Keratinocyte (primary cell): Measurements from ENCODE around the gene EPHB1. TPM values are rescaled to one million over a fixed set of nuclear protein-coding genes. Genes with fewer than 3 reads are reported as not detected.

Source experiments
- DNase-seq: peaks from one replicate; pipeline ENCODE4 v3.0.0-alpha.2; 2011; ENCODE audit warnings: low read depth, missing footprints, low spot score
- FAIRE-seq: peaks from 2 replicates; lab custom pipeline; 2011; peaks lifted over from hg19 to GRCh38; lab: Jason Lieb, UNC
- H2AFZ ChIP-seq: 2 replicates; pipeline ENCODE4 v1.6.0; 2012; ENCODE audit warnings: low read length, control low read depth, inconsistent platforms; ENCODE audit not compliant: control insufficient read depth
- H3K27ac ChIP-seq: 2 replicates; pipeline ENCODE4 v1.5.1; 2011; ENCODE audit warnings: low read length; ENCODE audit not compliant: control insufficient read depth, insufficient read depth
- H3K27me3 ChIP-seq: 3 replicates; pipeline ENCODE4 v1.6.0; 2011; ENCODE audit warnings: low read length; ENCODE audit not compliant: control insufficient read depth, insufficient read depth; ENCODE audit errors: extremely low read depth
- H3K36me3 ChIP-seq, 2 experiments: 2 replicates in 1 of 2; 3 replicates in 1 of 2; pipeline ENCODE4 v1.5.1; 2011; ENCODE audit warnings: low read length in 2 of 2, mild to moderate bottlenecking in 1 of 2; ENCODE audit not compliant: control insufficient read depth in 2 of 2, insufficient read depth in 2 of 2; ENCODE audit errors: extremely low read depth in 1 of 2
- H3K4me1 ChIP-seq: 3 replicates; pipeline ENCODE4 v1.5.1; 2011; ENCODE audit warnings: low read length; ENCODE audit not compliant: control insufficient read depth, insufficient read depth; ENCODE audit errors: extremely low read depth
- H3K4me2 ChIP-seq: 3 replicates; pipeline ENCODE4 v1.6.0; 2011; ENCODE audit warnings: low read depth, low read length; ENCODE audit not compliant: control insufficient read depth, insufficient read depth; ENCODE audit errors: extremely low read depth
- H3K4me3 ChIP-seq, 3 experiments: fragments of 200-600 bp in 1 of 3; sonication (generic) in 1 of 3; 2 replicates in 2 of 3; 3 replicates in 1 of 3; pipeline ENCODE4 v1.5.1; 2011 to 2016; ENCODE audit warnings: low read length in 3 of 3, mild to moderate bottlenecking in 3 of 3, control low read depth in 2 of 3, inconsistent platforms in 1 of 3, low read depth in 1 of 3, mixed read lengths in 1 of 3, mixed run types in 1 of 3, moderate library complexity in 1 of 3; ENCODE audit not compliant: control insufficient read depth in 2 of 3, insufficient read depth in 2 of 3; ENCODE audit errors: extremely low read depth in 1 of 3
- H3K79me2 ChIP-seq: 2 replicates; pipeline ENCODE4 v1.6.0; 2012; ENCODE audit warnings: low read length; ENCODE audit not compliant: control insufficient read depth, insufficient read depth
- H3K9ac ChIP-seq: 3 replicates; pipeline ENCODE4 v1.6.0; 2011; ENCODE audit warnings: low read length; ENCODE audit not compliant: control insufficient read depth, insufficient read depth; ENCODE audit errors: extremely low read depth
- H3K9me1 ChIP-seq: 3 replicates; pipeline ENCODE4 v1.6.0; 2011; ENCODE audit warnings: low read length; ENCODE audit not compliant: control insufficient read depth, insufficient read depth; ENCODE audit errors: extremely low read depth
- H3K9me3 ChIP-seq: 2 replicates; pipeline ENCODE4 v1.5.1; 2012; ENCODE audit warnings: low read depth, low read length; ENCODE audit not compliant: control insufficient read depth
- H4K20me1 ChIP-seq: 3 replicates; pipeline ENCODE4 v1.6.0; 2011; ENCODE audit warnings: low read length; ENCODE audit not compliant: control insufficient read depth, insufficient read depth; ENCODE audit errors: extremely low read depth
- CTCF ChIP-seq, 3 experiments: IDR thresholded peaks in 1 of 3; conservative IDR thresholded peaks in 1 of 3; optimal IDR thresholded peaks in 1 of 3; 2 replicates in 2 of 3; 3 replicates in 1 of 3; pipeline versions ENCODE3 to v1.5.1; 2011; ENCODE audit warnings: low read length in 3 of 3, mild to moderate bottlenecking in 3 of 3, moderate library complexity in 2 of 3, control low read depth in 1 of 3, inconsistent platforms in 1 of 3; ENCODE audit not compliant: insufficient read depth in 2 of 3; ENCODE audit errors: extremely low read depth in 1 of 3
- EZH2 ChIP-seq: IDR thresholded peaks from one replicate; pipeline ENCODE4 v1.6.1; 2012; ENCODE audit warnings: inconsistent platforms, mild to moderate bottlenecking, low read length, moderate library complexity
- dilution Hi-C: fragments of 300-500 bp; cut with MboI; formaldehyde crosslinking; loops from one replicate; pipeline ENCODE4 v1.7.0; 2020; ENCODE audit warnings: low sequenced_read_pairs; ENCODE audit not compliant: extremely low pct_ligation_motif_present
- polyA plus RNA-seq, 5 experiments: library from polyadenylated mRNA; depleted of rRNA in 3 of 5; stranded (reverse) in 3 of 5; stranded (forward) in 1 of 5; unstranded in 1 of 5; fragments of >200 nt; gene quantifications; 1 replicate in 1 of 5; 2 replicates in 3 of 5; 3 replicates in 1 of 5; pipeline versions ENCODE4 v1.2.1 to v1.2.3, GENCODE V29; 2011 to 2012; ENCODE audit warnings: missing spikeins in 2 of 5, low read depth in 1 of 5, low replicate concordance in 1 of 5

The EPHB1 gene
- polyA plus RNA-seq, 1 donor (not counting 4 experiments of a cell fraction or from before 2014, with no cell fraction given), result 0.01 TPM

- no peak overlapping the region for H3K4me3 ChIP-seq
- H3K9me1 ChIP-seq, result no peaks in the 10 kb centered on the region
- H3K36me3 ChIP-seq, result no peaks in the 10 kb centered on the region
- no peaks in the 10 kb centered on the region for H3K9me3 ChIP-seq
- DNase-seq (no peak), FAIRE-seq (no peak)
- no peaks in the 10 kb centered on the region for H3K4me1 ChIP-seq
- no peaks in the 10 kb centered on the region for H4K20me1 ChIP-seq
- H3K79me2 ChIP-seq, result no peaks in the 10 kb centered on the region
- no peak overlapping the region for H3K4me2 ChIP-seq
- no peak overlapping the region for H3K27ac ChIP-seq
- H3K27me3 ChIP-seq, result no peaks in the 10 kb centered on the region
- TF ChIP-seq EZH2 (no peak), CTCF (optimal IDR thresholded peaks at IDR 0.05 in 1 of 3, IDR thresholded peaks at IDR 0.05 in 1 of 3, conservative IDR thresholded peaks at IDR 0.05 in 1 of 3; ENCODE audit: extremely low read depth in 1 of 3, insufficient read depth in 2 of 3, low read length in 3 of 3) (no peak)
- H2AFZ ChIP-seq, result no peak overlapping the region
- dilution Hi-C loops, result no loop called here
- no peak overlapping the region for H3K9ac ChIP-seq
Measured at GRCh38 chr3:135075157-135075556, 280.1 kb downstream of the EPHB1 start.

GRCh38 chr3:135076341-135076740 lies 281.3 kb downstream of the EPHB1 start:
- H3K79me2 ChIP-seq, result no peaks in the 10 kb centered on the region
- H3K9me3 ChIP-seq, result no peaks in the 10 kb centered on the region
- H3K4me3 ChIP-seq, result no peak overlapping the region
- no peaks in the 10 kb centered on the region for H3K9me1 ChIP-seq
- no peaks in the 10 kb centered on the region for H3K27me3 ChIP-seq
- H3K4me2 ChIP-seq, result no peak overlapping the region
- TF ChIP-seq EZH2 (no peak), CTCF (optimal IDR thresholded peaks at IDR 0.05 in 1 of 3, IDR thresholded peaks at IDR 0.05 in 1 of 3, conservative IDR thresholded peaks at IDR 0.05 in 1 of 3; ENCODE audit: extremely low read depth in 1 of 3, insufficient read depth in 2 of 3, low read length in 3 of 3) (no peak)
- dilution Hi-C loops, result no loop called here
- DNase-seq, result no peak
- H4K20me1 ChIP-seq, result no peaks in the 10 kb centered on the region
- H3K9ac ChIP-seq, result no peak overlapping the region
- no peaks in the 10 kb centered on the region for H3K4me1 ChIP-seq
- no peak for FAIRE-seq
- no peaks in the 10 kb centered on the region for H3K36me3 ChIP-seq
- no peak overlapping the region for H3K27ac ChIP-seq
- H2AFZ ChIP-seq, result no peak overlapping the region
